NCI-H146 (cell line): Measurements from ENCODE around the gene KCNG2.
"Not testable (repeated sequence)": the region's sequence is repeated elsewhere in the genome, so short reads cannot be mapped to it uniquely, and the experiment has no call there.

Experiments
- DNase-seq: peaks from one replicate; lab custom pipeline; 2025; lab: John Stamatoyannopoulos, UW

Gene KCNG2

GRCh38 chr18:79853303-79853992 is 55.7 kb downstream of the KCNG2 start:
- no peak for DNase-seq

- DNase-seq, result no peak
Measured at GRCh38 chr18:79853993-79854364, 56.2 kb downstream of the KCNG2 start.

DNA sequence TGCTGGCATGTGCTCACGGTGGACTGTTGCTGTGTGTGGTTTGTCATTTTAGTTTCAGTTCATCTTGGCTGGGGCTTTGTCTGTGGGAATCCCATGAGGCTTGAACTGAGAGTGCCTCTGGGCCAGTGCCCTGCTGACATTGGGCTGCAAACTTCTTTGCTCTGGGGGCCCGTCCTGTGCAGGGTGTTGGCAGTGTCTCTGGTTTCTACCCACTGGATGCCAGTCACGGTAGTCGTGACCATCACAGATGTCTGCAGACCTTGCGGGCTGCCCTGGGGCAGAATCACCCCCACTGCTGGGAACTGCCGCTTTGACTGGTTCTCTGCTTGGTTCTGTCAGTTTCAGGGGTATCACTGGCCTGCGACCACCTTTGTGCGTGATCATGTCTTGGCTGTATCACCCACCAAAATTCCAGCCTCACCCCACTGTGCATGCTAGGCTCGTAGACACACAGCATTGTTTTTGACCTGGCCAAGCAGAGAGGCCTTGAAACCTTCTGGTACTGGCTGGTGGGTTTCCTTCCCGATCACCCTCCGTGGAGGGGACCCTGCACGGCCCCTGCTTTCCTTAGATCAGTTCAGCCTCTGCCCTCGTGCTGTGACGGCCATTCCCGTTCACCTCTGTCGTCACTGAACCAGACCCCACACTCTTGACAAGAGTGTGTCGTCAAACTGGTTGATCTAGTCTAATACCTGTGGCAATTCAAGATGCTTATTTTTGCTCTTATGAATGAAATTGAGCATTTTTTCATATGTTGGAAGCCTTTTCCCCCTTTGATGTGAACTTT is 57.6 kb downstream of the KCNG2 start:
- DNase-seq, result no peak

- DNase-seq, result peak; percentile 79
Measured at GRCh38 chr18:79856119-79857007, 58.6 kb downstream of the KCNG2 start.

DNA sequence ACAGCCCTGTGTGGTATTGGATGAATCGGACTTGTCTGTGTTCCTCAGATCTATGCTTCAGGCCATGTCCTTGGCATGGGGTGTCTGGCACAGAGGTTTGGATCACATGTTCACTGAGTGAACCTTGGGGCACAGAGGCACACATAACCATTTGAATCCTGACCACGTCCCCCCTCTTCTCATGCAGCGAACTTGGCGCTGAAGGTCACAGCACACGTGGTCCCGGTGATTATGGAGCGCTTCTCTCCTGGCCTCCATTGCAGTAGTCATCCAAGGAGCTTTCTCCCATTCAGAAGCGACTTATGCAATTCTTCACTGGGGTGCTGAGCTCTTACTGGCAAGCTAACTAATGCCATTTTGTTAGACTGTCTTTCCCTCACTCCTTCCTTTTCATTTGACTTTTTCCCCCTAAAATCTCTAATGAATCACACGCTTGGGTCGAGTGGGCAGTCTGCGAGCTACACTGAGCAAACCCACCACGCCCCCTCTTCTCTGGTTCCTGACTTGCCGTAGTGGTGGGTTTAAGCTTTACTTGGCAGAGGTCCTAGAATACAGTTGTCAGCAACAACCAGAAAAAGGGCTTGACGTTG is 59.4 kb downstream of the KCNG2 start:
- DNase-seq, result peak; percentile 35

DNA sequence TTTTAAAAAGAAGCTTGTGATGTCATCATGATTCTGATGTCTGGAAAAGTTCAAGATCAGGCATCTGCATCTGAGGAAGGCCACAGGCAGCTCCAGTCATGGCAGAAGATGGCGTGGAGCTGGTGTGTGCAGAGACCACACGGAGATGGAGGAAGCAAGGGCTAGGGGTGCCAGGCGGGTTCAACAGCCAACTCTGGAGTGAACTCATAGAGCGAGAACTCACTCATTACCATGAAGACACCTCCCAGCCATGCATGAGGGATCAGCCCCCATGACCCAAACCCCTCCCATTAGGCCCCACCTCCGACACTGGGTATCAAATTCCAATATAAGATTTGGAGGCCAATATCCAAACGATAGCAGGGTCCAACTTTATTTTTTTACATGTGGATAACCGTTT is 61.6 kb downstream of the KCNG2 start:
- DNase-seq, result no peak

- no peak for DNase-seq
Measured at GRCh38 chr18:79861687-79862086, 63.9 kb downstream of the KCNG2 start.

DNA sequence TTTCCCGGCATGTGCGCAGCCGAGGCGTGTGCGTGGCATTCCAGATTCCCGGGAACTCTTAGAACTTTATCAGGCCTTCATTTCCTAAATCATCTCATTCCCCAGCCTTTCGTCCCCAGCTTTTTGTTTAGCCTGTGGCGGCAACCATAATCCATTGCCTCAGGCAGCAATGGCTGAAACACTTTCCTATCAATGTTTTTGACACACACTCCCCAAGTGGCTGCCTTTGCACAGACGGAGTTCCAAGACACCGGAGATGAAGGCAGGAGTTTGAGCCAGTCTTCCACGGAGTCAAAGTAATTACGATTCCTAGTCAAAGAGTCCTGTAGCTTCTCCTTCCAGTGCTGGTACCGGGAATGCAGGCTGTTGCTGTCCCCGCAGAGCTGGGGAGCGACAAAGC is 64.8 kb downstream of the KCNG2 start:
- no peak for DNase-seq

- DNase-seq, result no peak
Measured at GRCh38 chr18:79863161-79864005, 65.6 kb downstream of the KCNG2 start.

DNA sequence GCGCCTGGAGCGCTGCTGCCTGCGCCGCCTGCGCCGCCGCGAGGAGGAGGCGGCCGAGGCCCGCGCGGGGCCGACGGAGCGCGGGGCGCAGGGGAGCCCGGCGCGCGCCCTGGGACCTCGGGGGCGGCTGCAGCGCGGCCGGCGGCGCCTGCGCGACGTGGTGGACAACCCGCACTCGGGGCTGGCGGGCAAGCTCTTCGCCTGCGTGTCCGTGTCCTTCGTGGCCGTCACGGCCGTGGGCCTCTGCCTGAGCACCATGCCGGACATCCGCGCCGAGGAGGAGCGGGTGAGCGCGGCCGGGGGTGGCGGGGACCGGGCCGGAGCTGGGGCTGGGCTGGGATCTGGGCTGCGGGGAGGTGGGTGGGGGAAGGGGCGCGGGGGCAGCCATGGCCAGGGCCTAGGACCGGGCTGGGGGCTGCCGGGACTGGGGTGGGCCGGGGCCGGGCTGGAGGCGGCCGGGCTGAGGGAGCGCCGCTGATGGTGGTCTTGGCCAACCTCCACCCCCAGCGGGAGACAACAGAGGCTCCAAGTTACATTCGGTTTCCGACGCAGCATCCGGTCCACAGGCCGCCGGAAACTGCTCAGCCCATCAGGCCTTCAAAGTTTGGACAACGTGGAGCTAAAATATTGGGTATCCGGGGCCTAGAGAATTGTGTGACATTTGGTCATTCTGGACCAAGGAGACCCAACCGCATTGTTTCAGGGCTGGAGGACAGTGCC is 66.4 kb downstream of the KCNG2 start:
- no peak for DNase-seq

DNA sequence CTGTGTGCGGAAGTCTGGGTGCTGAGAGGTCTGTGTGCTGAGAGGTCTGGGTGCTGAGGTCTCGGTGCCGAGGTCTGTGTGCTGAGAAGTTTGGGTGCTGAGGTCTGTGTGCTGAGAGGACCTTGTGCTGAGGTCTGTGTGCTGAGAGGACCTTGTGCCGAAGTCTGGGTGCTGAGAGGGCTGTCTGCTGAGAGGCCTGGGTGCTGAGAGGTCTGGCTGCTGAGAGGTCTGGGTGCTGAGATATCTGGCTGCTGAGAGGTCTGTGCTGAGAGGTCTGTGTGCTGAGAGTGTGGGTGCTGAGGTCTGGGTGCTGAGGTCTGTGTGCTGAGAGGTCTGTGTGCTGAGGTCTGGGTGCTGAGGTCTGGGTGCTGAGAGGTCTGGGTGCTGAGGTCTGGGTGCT is 67.2 kb downstream of the KCNG2 start:
- not testable (repeated sequence) for DNase-seq

DNA sequence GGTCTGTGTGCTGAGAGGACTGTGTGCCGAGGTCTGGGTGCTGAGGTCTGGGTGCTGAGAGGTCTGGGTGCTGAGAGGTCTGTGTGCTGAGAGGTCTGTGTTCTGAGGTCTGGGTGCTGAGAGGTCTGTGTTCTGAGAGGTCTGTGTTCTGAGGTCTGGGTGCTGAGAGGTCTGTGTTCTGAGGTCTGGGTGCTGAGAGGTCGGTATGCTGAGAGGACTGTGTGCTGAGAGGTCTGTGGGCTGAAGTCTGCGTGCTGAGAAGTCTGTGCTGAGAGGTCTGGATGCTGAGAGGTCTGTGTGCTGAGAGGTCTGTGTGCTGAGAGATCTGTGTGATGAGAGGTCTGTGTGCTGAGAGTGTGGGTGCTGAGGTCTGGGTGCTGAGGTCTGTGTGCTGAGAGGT is 68.2 kb downstream of the KCNG2 start:
- DNase-seq, result not testable (repeated sequence)

DNA sequence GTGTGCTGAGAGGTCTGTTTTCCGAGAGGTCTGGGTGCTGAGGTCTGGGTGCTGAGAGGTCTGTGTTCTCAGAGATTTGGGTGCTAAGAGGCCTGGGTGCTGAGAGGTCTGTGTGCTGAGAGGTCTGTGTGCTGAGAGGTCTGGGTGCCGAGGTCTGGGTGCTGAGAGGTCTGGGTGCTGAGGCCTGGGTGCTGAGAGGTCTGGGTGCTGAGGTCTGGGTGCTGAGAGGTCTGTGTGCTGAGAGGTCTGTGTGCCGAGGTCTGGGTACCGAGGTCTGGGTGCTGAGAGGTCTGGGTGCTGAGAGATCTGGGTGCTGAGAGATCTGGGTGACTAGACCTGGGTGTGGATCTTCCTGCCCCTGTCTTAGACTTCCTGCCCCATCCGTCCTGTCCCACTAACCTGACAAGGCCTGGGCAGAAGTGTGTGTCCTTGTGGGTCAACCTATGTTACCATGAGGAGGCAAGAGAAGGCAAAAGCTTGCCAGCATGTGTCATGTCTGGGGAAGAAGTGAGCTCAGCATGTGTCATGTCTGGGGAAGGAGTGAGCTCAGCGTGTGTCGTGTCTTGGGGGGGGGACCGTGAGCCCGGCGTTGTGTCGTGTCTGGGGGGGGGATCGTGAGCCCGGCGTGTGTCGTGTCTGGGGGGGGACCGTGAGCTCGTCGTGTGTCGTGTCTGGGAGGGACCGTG is 69.3 kb downstream of the KCNG2 start:
- no peak for DNase-seq

- no peak for DNase-seq
Measured at GRCh38 chr18:79867666-79868065, 69.9 kb downstream of the KCNG2 start.

- DNase-seq, result no peak
Measured at GRCh38 chr18:79868168-79868784, 70.5 kb downstream of the KCNG2 start.

GRCh38 chr18:79868811-79869541 is 71.2 kb downstream of the KCNG2 start:
- no peak for DNase-seq

DNA sequence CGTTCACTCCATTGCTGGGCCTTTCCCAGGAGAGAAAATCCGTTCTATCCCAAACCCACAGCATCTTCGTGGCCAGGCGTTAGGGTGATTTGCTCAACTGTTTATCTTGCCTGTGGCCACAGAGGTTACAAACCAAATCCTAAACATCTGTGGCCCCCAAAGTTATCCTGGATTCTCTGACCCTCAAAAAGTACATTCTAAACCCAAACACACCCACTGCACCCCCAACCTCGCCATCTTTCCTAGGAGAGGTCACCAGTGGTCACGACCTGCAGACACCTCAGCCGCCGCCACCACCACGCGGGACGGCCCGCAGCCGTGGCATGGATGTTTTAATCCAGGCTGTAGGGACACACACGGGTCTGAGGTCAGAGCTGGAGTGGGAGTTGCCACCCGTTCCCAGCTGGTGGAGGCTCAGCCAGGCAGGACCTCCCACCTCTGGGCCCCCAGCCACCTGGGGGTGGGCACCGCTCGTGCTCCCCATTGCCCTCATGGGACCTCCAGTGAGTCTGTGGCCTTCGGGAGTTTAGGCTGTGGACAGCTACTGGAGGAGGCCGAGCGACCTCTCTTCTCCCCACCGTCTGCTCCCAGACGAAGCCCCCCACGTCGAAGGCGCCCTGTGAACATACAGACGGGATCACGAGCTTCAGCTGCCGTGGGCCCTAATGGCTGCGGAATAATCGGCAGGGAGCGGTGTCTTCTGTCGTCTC is 72.0 kb downstream of the KCNG2 start:
- no peak for DNase-seq

DNA sequence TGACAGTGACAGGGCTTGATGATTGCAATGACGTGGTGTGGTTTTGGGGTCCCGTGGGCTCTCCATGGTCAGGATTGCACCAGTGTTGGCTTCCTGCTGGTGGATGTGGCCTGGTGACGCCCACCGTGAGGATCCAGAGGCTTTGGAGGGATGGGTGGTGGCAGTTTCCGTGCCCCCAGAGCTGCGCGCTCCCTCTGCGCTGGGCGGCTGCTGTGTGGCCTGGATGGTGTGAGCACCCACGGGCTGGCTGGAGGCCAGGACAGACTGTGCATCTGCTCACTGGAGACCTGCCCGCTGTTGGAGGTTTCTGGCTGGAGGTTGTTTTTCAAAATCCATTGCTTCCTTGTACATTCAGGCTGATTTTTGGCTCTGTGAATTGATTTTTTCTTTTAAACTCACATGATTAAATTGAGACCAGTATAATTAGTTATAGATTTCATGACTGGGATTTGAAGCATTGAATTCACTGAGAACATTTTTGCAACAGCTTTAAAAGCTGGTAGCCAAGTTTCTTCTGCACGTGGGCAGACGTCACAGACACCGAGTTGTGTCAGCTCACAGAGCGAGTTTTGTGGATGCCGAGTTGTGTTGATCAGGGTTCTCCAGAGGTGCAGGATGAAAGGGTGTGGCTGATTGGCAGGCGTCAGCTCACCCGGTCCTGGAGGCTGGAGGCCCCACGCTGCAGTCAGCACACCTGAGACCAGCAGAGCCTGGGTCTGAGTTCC is 72.7 kb downstream of the KCNG2 start:
- no peak for DNase-seq
